Fibroblast of lung (primary cell): ENCODE data around the gene CDKAL1. TPM values are rescaled to one million over a fixed set of nuclear protein-coding genes. Genes with fewer than 3 reads are reported as not detected.

Experiments used
- DNase-seq, 2 donors: peaks; one replicate each; pipeline versions ENCODE4 v3.0.0 to v3.0.0-alpha.2; 2010; ENCODE audit warnings: low read depth in 2 of 2
- H2AFZ ChIP-seq: 2 replicates; pipeline ENCODE4 v1.5.1; 2012; ENCODE audit warnings: low read length, control low read depth, inconsistent platforms
- H3K27ac ChIP-seq: 2 replicates; pipeline ENCODE4 v1.5.1; 2011; ENCODE audit warnings: low read length, control low read depth; ENCODE audit not compliant: insufficient read depth
- H3K27me3 ChIP-seq: 2 replicates; pipeline ENCODE4 v1.5.1; 2011; ENCODE audit warnings: mild to moderate bottlenecking, low read length; ENCODE audit not compliant: control insufficient read depth, insufficient read depth
- H3K36me3 ChIP-seq: 2 replicates; pipeline ENCODE4 v1.5.1; 2011; ENCODE audit warnings: low read length; ENCODE audit not compliant: control insufficient read depth, insufficient read depth
- H3K4me1 ChIP-seq: 2 replicates; pipeline ENCODE4 v1.5.1; 2011; ENCODE audit warnings: low read length; ENCODE audit not compliant: control insufficient read depth, insufficient read depth; ENCODE audit errors: extremely low read depth
- H3K4me2 ChIP-seq: 2 replicates; pipeline ENCODE4 v1.5.1; 2011; ENCODE audit warnings: low read length, control low read depth; ENCODE audit not compliant: insufficient read depth; ENCODE audit errors: extremely low read depth
- H3K4me3 ChIP-seq, 4 experiments: fragments of 200-600 bp in 1 of 4; sonication (generic) in 1 of 4; replicated peaks in 1 of 4; 2 replicates each; pipeline ENCODE4 v1.5.1; 2011 to 2016; ENCODE audit warnings: low read length in 4 of 4, low read depth in 3 of 4, mild to moderate bottlenecking in 3 of 4, control low read depth in 2 of 4, inconsistent platforms in 1 of 4, mixed read lengths in 1 of 4; ENCODE audit not compliant: insufficient read depth in 1 of 4; ENCODE audit errors: control extremely low read depth in 1 of 4
- H3K79me2 ChIP-seq: 2 replicates; pipeline ENCODE4 v1.5.1; 2012; ENCODE audit warnings: mild to moderate bottlenecking, low read length, inconsistent platforms; ENCODE audit not compliant: control insufficient read depth, insufficient read depth
- H3K9ac ChIP-seq: 2 replicates; pipeline ENCODE4 v1.5.1; 2011; ENCODE audit warnings: mild to moderate bottlenecking, low read length, control low read depth; ENCODE audit not compliant: insufficient read depth
- H3K9me3 ChIP-seq: 2 replicates; pipeline ENCODE4 v1.5.1; 2012; ENCODE audit warnings: low read depth, low read length; ENCODE audit not compliant: control insufficient read depth, insufficient read depth
- H4K20me1 ChIP-seq: 2 replicates; pipeline ENCODE4 v1.5.1; 2011; ENCODE audit warnings: low read length; ENCODE audit not compliant: control insufficient read depth, insufficient read depth; ENCODE audit errors: extremely low read depth
- EZH2 ChIP-seq: IDR thresholded peaks from 2 replicates; pipeline ENCODE4 v1.5.1; 2012; ENCODE audit warnings: low read length, control low read depth, mild to moderate bottlenecking; ENCODE audit errors: missing control alignments
- polyA plus RNA-seq, 2 donors: library from polyadenylated mRNA; depleted of rRNA in 1 of 2; stranded (reverse) in 1 of 2; unstranded in 1 of 2; fragments of >200 nt; gene quantifications; 2 replicates each; pipeline ENCODE4 v1.2.1, GENCODE V29; 2011 to 2012; ENCODE audit warnings: missing spikeins in 1 of 2
- total RNA-seq: library from RNA; depleted of rRNA; stranded (reverse); fragments of >200 nt; gene quantifications from 2 replicates; pipeline ENCODE4 v1.2.1, GENCODE V29; 2014
- TF ChIP-seq, protein P1 (sequence below), 2 donors: IDR thresholded peaks in 1 of 2; conservative IDR thresholded peaks in 1 of 2; 1 replicate in 1 of 2; 2 replicates in 1 of 2; pipeline ENCODE4 v1.5.1; 2011 to 2012; ENCODE audit warnings: low read length in 2 of 2, control low read depth in 1 of 2, inconsistent platforms in 1 of 2, low read depth in 1 of 2, mild to moderate bottlenecking in 1 of 2

Gene CDKAL1
- total and polyA plus RNA-seq, 2 donors (not counting 1 experiment from before 2014, with no cell fraction given), result 7.4 to 15.0 TPM

DNA sequence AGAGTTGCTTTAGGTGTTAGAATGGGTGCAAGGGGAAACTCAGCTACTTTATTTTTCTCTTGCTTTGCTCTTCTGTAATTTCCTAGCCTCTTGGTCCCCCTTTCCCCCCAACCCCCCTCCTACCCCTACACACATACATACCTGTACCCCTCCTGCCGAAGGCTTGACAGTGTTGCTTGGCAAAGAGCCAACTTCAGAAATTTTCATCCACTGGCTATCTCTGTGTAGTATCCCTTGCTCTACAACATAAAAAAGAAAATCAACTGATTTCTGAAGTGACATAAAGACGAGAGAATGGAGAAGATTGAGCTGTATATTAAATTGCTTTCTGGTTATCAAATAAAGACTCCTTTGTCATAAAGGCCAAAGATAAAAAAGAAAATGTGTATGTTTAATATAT is 561.2 kb downstream of the CDKAL1 start:
- Histone ChIP-seq H3K9me3 (no peaks in the 10 kb centered on the region), H3K27ac (no peak overlapping the region), H3K4me1 (no peaks in the 10 kb centered on the region), H3K36me3 (no peaks in the 10 kb centered on the region), H3K27me3 (no peaks in the 10 kb centered on the region), H3K4me3 (no peak overlapping the region), H3K79me2 (no peaks in the 10 kb centered on the region), H2AFZ (no peak overlapping the region), H3K4me2 (no peak overlapping the region), H3K9ac (no peak overlapping the region), H4K20me1 (no peaks in the 10 kb centered on the region)
- no peak for TF ChIP-seq EZH2
- no peak for DNase-seq

DNA sequence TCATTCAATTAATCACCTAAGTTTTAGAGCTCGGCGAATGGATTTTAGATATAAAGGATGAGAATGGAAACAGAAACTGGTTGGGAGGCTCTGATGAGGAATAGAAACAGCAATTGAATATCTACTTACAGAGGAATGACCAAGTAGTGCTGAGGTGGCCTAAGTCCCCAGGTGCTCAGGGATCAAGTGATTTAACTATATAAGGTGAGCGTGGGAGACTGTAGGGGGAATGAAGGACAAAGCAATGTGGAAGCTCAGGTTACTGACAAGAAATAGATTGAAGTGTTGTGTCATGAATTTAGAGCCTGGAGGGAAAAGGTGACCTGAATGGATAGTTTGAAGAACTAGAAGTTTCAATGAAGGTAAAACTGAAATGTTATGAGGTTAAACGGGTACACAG is 563.9 kb downstream of the CDKAL1 start:
- Histone ChIP-seq H4K20me1 (no peaks in the 10 kb centered on the region), H3K27ac (no peak overlapping the region), H3K79me2 (no peaks in the 10 kb centered on the region), H2AFZ (no peak overlapping the region), H3K9me3 (no peaks in the 10 kb centered on the region), H3K9ac (no peak overlapping the region), H3K4me2 (no peak overlapping the region), H3K36me3 (no peaks in the 10 kb centered on the region), H3K27me3 (no peaks in the 10 kb centered on the region), H3K4me3 (no peak overlapping the region), H3K4me1 (no peaks in the 10 kb centered on the region)
- DNase-seq, result no peak
- TF ChIP-seq EZH2, result no peak

DNA sequence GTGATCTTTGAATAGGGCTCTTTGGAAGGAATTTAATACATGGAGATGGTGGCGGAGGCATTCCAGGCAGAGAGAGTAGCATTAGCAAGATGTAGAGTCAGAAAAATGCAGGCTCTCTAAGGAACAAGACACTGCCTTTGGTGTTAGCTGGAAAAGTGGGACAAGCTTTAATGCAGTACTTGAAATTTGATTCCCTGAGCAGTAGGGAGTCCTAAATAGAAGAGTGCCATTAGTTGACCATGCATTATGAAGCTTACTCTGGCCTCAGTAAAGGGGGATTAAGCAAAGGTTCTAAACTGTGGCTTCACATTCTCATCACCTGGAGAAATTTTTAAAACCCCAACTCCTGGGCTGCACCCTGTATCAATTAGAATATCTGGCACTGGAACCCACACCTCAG is 564.5 kb downstream of the CDKAL1 start:
- Histone ChIP-seq H3K4me2 (no peak overlapping the region), H3K27me3 (no peaks in the 10 kb centered on the region), H3K9me3 (no peaks in the 10 kb centered on the region), H2AFZ (no peak overlapping the region), H4K20me1 (no peaks in the 10 kb centered on the region), H3K79me2 (no peaks in the 10 kb centered on the region), H3K4me3 (no peak overlapping the region), H3K27ac (no peak overlapping the region), H3K4me1 (no peaks in the 10 kb centered on the region), H3K9ac (no peak overlapping the region), H3K36me3 (no peaks in the 10 kb centered on the region)
- no peak for DNase-seq
- TF ChIP-seq, protein P1, sequence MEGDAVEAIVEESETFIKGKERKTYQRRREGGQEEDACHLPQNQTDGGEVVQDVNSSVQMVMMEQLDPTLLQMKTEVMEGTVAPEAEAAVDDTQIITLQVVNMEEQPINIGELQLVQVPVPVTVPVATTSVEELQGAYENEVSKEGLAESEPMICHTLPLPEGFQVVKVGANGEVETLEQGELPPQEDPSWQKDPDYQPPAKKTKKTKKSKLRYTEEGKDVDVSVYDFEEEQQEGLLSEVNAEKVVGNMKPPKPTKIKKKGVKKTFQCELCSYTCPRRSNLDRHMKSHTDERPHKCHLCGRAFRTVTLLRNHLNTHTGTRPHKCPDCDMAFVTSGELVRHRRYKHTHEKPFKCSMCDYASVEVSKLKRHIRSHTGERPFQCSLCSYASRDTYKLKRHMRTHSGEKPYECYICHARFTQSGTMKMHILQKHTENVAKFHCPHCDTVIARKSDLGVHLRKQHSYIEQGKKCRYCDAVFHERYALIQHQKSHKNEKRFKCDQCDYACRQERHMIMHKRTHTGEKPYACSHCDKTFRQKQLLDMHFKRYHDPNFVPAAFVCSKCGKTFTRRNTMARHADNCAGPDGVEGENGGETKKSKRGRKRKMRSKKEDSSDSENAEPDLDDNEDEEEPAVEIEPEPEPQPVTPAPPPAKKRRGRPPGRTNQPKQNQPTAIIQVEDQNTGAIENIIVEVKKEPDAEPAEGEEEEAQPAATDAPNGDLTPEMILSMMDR (conservative IDR thresholded peaks at IDR 0.05 in 1 of 2, IDR thresholded peaks at IDR 0.05 in 1 of 2; ENCODE audit: low read depth in 1 of 2, low read length in 2 of 2), result no peak
- TF ChIP-seq EZH2, result no peak

DNA sequence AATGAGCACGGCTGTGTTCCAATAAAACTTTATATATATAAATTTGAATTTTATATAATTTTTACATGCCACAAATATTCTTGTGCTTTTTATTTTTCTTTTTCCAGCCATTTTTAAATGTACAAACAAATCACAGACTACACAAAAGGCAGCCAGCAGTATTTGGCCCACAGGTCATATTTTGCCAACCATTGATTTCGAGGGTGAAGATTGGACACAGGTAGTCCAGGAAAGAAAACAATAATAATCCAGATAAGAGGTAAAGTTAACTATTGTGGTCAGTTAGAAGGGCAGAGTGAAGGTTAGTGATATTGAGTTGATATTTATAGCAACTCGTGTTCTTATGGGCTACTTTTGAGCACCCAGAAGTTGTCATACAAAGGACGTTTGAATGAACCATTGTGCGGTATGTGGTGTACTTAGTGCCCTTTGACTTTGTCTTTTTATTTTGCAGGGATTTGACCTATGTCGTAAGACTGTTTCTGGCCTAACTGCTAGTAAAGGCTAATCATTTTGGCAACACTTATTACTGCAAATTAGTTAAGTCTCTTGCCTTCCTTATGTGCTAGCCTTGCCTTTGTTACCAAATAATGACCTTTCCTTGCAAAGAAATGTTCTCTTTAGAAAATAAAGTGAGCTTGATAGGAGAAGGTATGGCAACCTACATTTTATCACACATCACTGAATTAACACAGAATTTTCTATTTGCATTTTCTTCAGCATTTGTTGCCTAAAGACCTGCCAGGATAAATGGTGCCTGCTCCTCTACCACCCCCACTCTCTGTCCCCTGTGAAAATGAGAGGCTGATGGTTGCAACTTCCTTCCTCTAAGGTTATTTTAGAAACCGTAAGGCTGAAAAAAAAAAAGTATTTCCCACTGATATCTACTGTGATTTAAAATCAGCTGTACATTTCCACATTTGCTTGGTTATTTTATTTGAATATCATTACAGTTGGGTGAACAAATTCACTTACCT is 565.4 kb downstream of the CDKAL1 start:
- Histone ChIP-seq H3K36me3 (no peaks in the 10 kb centered on the region), H3K4me3 (no peak overlapping the region), H3K79me2 (no peaks in the 10 kb centered on the region), H3K9me3 (no peaks in the 10 kb centered on the region), H3K9ac (no peak overlapping the region), H3K27ac (no peak overlapping the region), H4K20me1 (no peaks in the 10 kb centered on the region), H2AFZ (no peak overlapping the region), H3K4me2 (no peak overlapping the region), H3K27me3 (no peaks in the 10 kb centered on the region), H3K4me1 (no peaks in the 10 kb centered on the region)
- DNase-seq, result no peak
- no peak for TF ChIP-seq EZH2
- TF ChIP-seq, protein P1 (conservative IDR thresholded peaks at IDR 0.05 in 1 of 2, IDR thresholded peaks at IDR 0.05 in 1 of 2; ENCODE audit: low read depth in 1 of 2, low read length in 2 of 2), result no peak
